DMS153 treated with DMSO at 0.1 percent for 48 hours (cell line): Measurements from ENCODE around the gene KCNK1.
"Not testable (repeated sequence)": the region's sequence is repeated elsewhere in the genome, so short reads cannot be mapped to it uniquely, and the experiment has no call there.

Source experiments
- DNase-seq: peaks from one replicate; lab custom pipeline; 2025; ENCODE audit not compliant: unreplicated experiment; lab: John Stamatoyannopoulos, UW

Gene KCNK1

GRCh38 chr1:233607252-233608119 is 6.4 kb upstream of the KCNK1 start:
- no peak for DNase-seq

GRCh38 chr1:233608988-233609387 is 4.9 kb upstream of the KCNK1 start:
- DNase-seq, result no peak

DNA sequence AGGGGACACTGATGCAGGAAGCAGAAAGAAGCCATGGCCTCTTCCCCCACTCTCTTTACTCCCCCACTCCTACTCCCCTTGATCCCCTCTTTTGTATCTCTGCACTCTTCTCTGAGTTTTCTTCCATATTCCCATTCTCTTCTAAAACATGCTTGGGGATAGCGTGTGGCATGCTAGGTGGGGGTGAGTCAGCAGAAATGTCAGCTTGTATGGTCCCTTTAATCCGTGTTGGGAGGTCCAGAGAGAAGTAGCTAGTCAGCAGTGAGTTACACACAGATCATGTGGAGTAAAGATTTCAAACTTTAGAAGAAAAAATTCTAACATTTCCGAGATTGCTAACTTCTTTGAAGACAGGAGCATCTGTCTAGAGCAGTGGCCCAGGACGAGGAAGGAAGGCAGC is 4.0 kb upstream of the KCNK1 start:
- no peak for DNase-seq

DNA sequence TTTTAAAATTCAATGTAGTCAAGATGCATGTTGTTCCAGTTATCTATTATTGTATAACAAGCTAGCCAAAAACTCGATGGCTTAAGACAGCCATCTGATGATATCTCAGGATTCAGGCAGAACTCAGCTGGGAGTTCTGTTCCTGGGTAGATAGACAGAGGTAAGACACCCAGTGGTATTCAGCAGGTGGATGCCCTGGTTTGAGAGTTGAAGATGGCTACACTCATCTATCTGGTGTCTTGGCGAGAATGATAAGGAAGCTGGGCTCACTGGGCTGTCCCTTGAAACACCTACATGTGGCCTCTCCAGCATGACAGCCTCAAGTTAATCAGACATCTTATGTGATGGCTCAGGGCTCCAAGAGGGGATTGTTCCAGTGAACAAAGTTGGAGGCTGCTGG is 3.3 kb upstream of the KCNK1 start:
- DNase-seq, result no peak

DNA sequence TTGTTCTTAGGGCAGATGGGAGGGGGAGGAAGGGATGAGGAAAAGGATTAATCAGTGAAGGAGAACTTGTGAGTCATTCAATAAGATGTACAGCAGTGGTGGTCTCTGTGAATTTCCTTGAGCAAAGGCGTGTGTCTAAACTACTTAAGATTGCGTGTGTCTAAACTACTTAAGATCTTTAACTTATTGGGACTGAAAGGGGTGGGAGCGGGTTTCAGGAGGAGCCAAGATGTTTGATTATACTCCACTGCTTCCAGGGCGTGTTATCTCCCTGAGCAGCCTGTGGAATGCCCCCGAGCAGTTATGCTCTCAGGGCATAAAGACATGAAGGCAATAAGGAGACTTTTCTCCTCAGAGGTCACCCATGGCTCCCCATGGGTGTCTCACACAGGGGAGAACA is 2.5 kb upstream of the KCNK1 start:
- not testable (repeated sequence) for DNase-seq

DNA sequence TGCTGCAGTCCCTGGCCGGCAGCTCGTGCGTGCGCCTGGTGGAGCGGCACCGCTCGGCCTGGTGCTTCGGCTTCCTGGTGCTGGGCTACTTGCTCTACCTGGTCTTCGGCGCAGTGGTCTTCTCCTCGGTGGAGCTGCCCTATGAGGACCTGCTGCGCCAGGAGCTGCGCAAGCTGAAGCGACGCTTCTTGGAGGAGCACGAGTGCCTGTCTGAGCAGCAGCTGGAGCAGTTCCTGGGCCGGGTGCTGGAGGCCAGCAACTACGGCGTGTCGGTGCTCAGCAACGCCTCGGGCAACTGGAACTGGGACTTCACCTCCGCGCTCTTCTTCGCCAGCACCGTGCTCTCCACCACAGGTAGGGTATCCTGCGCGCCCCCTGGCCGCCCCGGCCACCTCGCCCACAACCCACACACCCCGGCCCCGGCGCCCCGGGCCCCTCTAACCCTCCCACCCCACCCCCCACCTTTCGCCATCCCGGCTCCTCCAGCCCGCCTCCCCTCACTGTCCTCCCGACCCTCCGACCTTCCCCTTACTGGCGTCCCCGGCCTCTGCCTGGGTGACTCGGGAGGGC is 352 bp downstream of the KCNK1 start:
- DNase-seq, result no peak

- DNase-seq, result no peak
Measured at GRCh38 chr1:233614743-233615521, 1.0 kb downstream of the KCNK1 start.

DNA sequence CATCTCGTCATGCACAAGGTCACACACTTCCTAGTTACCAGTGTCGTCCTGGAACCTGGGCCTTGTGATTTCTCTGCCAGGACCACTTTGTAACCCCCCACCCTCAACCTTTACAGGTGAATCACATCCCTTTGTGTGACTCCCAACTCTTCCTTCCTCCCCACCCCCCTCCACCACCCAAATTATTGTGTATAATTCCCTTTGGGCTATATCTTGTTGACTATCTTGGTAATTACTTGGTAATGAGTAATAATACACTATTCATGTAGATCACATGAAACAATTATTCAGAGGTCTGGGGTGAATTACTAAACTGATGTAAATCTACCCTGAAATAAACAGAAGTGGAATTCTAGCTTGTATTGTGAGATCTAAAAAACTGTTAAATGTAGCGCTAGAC is 1.7 kb downstream of the KCNK1 start:
- no peak for DNase-seq

GRCh38 chr1:233617025-233617424 is 3.1 kb downstream of the KCNK1 start:
- DNase-seq, result no peak

DNA sequence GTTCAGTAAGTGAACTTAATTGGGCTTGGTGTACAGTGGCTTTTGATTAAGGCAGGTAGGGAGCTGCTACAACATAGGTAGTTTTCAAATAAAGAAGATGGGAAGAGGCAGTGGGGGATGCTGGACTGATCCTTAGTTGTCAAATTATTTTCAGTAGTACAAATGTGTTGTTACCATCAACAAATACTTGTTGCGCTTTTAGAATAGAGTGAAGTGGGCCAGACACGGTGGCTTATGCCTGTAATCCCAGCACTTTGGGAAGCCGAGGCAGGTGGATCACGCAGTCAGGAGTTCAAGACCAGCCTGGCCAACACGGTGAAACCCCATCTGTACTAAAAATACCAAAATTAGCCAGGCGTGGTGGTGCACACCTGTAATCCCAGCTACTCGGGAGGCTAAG is 5.5 kb downstream of the KCNK1 start:
- not testable (repeated sequence) for DNase-seq

DNA sequence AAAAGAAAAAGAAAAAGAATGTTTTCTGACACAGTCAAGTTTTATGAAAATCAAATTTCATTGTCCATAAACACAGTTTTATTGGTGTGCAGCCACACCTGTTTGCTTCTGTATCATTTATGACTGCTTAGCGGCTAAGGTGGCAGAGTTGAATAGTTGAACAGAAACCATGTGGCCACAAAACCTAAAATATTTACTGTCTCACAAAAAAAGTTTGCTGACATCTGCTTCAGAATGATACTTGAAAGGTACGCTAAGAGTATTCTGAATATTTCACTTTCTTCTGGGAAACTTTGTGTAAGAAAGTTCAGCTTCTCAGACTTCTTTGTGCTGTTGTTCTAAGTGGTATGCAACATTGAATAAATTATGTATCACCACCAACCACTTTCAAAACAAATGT is 6.2 kb downstream of the KCNK1 start:
- no peak for DNase-seq

- no peak for DNase-seq
Measured at GRCh38 chr1:233621923-233622322, 8.0 kb downstream of the KCNK1 start.

DNA sequence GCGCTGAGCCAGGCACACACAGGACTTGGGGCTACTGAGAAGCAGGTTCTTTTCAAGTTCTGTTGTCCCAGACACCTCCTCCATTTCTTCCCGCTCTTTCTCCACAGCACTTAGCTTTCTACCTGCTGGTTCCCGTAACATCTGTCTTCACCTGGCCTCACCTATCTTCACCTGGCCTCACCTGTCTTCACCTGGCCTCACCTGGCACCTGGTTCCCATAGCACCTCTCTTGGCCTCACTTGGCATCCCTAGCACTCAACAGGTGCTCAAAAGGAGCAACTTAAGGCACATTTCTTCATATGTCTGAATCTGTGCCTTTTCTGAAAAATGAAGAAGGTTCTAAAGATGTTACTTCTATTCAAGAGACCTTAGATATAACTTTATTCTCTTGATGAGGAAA is 10.4 kb downstream of the KCNK1 start:
- DNase-seq, result no peak

GRCh38 chr1:233625087-233625486 is 11.2 kb downstream of the KCNK1 start:
- no peak for DNase-seq

DNA sequence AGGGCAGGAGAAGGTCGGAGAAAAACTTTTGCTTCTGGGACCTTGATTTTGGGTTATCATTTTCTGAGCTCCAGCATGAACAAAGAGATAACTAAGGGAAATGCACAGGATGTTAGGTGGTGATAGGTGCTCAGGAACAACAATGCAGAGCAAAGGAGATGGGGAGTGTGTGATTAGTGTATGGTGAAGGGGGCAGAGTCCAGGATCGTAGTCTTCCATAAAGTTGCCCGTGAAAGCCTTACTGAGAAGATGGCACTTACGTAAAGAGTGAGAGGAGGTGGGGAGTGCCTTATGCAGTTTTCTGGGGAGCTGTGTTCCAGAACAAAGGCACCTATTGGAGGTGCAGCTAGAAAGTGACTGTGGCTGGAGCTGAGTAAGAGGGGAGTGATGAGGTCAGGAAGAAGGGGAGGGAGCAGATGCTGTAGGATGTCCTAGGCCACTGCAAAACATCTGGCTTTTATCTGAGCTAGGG is 11.6 kb downstream of the KCNK1 start:
- no peak for DNase-seq

- no peak for DNase-seq
Measured at GRCh38 chr1:233627376-233627775, 13.5 kb downstream of the KCNK1 start.

GRCh38 chr1:233627823-233628222 is 13.9 kb downstream of the KCNK1 start:
- no peak for DNase-seq

DNA sequence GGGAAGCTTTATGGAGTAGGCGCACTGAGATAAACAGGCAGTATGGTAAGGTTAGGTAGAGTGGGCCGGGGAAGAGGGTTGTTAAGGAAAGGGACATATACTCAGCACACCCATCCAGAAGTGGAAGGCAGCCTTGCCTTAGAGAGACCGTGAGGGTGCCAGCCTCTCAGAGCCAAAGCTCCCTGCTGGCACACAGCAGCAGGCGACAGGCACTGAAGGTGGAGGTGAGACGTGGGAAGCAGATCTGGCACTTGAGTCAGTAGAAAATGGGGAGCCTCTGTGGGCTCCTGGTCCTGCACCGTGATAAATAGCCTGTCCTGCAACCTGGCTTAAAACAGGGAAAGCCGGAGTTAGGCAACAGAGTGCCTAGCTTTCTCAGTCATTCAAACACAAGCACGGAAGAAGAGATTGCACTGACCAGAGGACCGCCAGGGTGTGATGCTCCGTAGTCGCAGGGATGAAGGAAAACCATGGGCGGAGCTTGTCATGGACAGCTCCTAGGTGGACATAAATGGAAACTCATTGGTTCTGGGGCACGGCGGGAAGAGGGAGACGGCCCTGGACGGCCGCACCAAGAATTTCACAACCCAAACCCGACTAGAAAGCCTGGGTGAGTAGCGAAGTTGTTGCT is 15.5 kb downstream of the KCNK1 start:
- DNase-seq, result no peak

GRCh38 chr1:233631810-233632405 is 18.0 kb downstream of the KCNK1 start:
- DNase-seq, result no peak

GRCh38 chr1:233632436-233632835 is 18.5 kb downstream of the KCNK1 start:
- no peak for DNase-seq
